HUES48 (cell line): Measurements from ENCODE around the gene IGFBP6.
"Not testable (repeated sequence)": the region's sequence is repeated elsewhere in the genome, so short reads cannot be mapped to it uniquely, and the experiment has no call there.

Experiments used
- H3K27ac ChIP-seq: one replicate; pipeline ENCODE4 v1.7.0; 2013; ENCODE audit warnings: low read depth, low read length, inconsistent platforms
- H3K27me3 ChIP-seq: 2 replicates; pipeline ENCODE4 v1.6.1; 2013; ENCODE audit warnings: mild to moderate bottlenecking, low read length; ENCODE audit not compliant: control insufficient read depth, insufficient read depth
- H3K36me3 ChIP-seq: 2 replicates; pipeline ENCODE4 v1.6.1; 2013; ENCODE audit warnings: low read length; ENCODE audit not compliant: control insufficient read depth, insufficient read depth
- H3K4me1 ChIP-seq: 2 replicates; pipeline ENCODE4 v1.6.1; 2013; ENCODE audit warnings: mild to moderate bottlenecking, low read length; ENCODE audit not compliant: control insufficient read depth, insufficient read depth
- H3K4me3 ChIP-seq: 2 replicates; pipeline ENCODE4 v1.5.1; 2013; ENCODE audit warnings: mild to moderate bottlenecking, low read depth, low read length
- H3K9ac ChIP-seq: 2 replicates; pipeline ENCODE4 v1.6.1; 2013; ENCODE audit warnings: mild to moderate bottlenecking, low read depth, low read length, moderate library complexity
- H3K9me3 ChIP-seq: 2 replicates; pipeline ENCODE4 v1.6.1; 2013; ENCODE audit warnings: low read length; ENCODE audit not compliant: control insufficient read depth, insufficient read depth

IGFBP6 gene

GRCh38 chr12:53101931-53102781, 4.7 kb downstream of the IGFBP6 start:
- no peaks in the 10 kb centered on the region for H3K36me3 ChIP-seq
- H3K4me1 ChIP-seq: peaks cover 18% of the 10 kb centered on the region
- peaks cover 21% of the 10 kb centered on the region for H3K27me3 ChIP-seq
- H3K9ac ChIP-seq: no peak overlapping the region
- H3K4me3 ChIP-seq: no peak overlapping the region
- no peak overlapping the region for H3K27ac ChIP-seq
- no peaks in the 10 kb centered on the region for H3K9me3 ChIP-seq

- Histone ChIP-seq H3K4me3 (no peak within 1 kb of the TSS), H3K9ac (no peak within 1 kb of the TSS), H3K4me1 (peaks cover 19% of the 10 kb centered on the region), H3K36me3 (no peaks in the 10 kb centered on the region), H3K27ac (peak within 1 kb of the TSS; percentile 17), H3K27me3 (peaks cover 13% of the 10 kb centered on the region), H3K9me3 (no peaks in the 10 kb centered on the region)
Measured at GRCh38 chr12:53102883-53103807, 5.7 kb downstream of the IGFBP6 start, which contains the start of gene SOAT2. SOAT2 (plus strand) TSS chr12:53103486; CDS start chr12:53103578, 92 bp downstream.

GRCh38 chr12:53103860-53104305, 6.4 kb downstream of the IGFBP6 start:
- Histone ChIP-seq H3K4me1 (peaks cover 11% of the 10 kb centered on the region), H3K27ac (peak overlapping the region; percentile 17), H3K4me3 (no peak overlapping the region), H3K9me3 (no peaks in the 10 kb centered on the region), H3K27me3 (peaks cover 5% of the 10 kb centered on the region), H3K36me3 (no peaks in the 10 kb centered on the region), H3K9ac (no peak overlapping the region)

GRCh38 chr12:53105256-53105655, 7.8 kb downstream of the IGFBP6 start:
- Histone ChIP-seq H3K27me3 (no peaks in the 10 kb centered on the region), H3K9ac (no peak overlapping the region), H3K27ac (no peak overlapping the region), H3K9me3 (peaks cover 2% of the 10 kb centered on the region; the same call in 1 of the 2 replicates), H3K36me3 (no peaks in the 10 kb centered on the region), H3K4me3 (no peak overlapping the region), H3K4me1 (peaks cover 6% of the 10 kb centered on the region; the same call in 1 of the 2 replicates)

GRCh38 chr12:53105712-53106439, 8.4 kb downstream of the IGFBP6 start:
- peaks cover 6% of the 10 kb centered on the region; the same call in 1 of the 2 replicates for H3K4me1 ChIP-seq
- H3K36me3 ChIP-seq: no peaks in the 10 kb centered on the region
- no peak overlapping the region for H3K9ac ChIP-seq
- peaks cover 6% of the 10 kb centered on the region; the same call in 1 of the 2 replicates for H3K9me3 ChIP-seq
- H3K27me3 ChIP-seq: no peaks in the 10 kb centered on the region
- H3K27ac ChIP-seq: no peak overlapping the region
- H3K4me3 ChIP-seq: no peak overlapping the region

- no peak overlapping the region for H3K9ac ChIP-seq
- H3K4me3 ChIP-seq: no peak overlapping the region
- peaks cover 6% of the 10 kb centered on the region; the same call in 1 of the 2 replicates for H3K9me3 ChIP-seq
- H3K36me3 ChIP-seq: no peaks in the 10 kb centered on the region
- no peak overlapping the region for H3K27ac ChIP-seq
- peaks cover 6% of the 10 kb centered on the region; the same call in 1 of the 2 replicates for H3K4me1 ChIP-seq
- H3K27me3 ChIP-seq: no peaks in the 10 kb centered on the region
Measured at GRCh38 chr12:53107122-53107521, 9.7 kb downstream of the IGFBP6 start.

- not testable (repeated sequence) for H3K9me3 ChIP-seq, H3K27me3 ChIP-seq, H3K36me3 ChIP-seq, H3K4me1 ChIP-seq, H3K27ac ChIP-seq, H3K4me3 ChIP-seq, H3K9ac ChIP-seq
Measured at GRCh38 chr12:53112431-53112830, 15.0 kb downstream of the IGFBP6 start.

- no peak overlapping the region for H3K4me3 ChIP-seq
- no peaks in the 10 kb centered on the region for H3K36me3 ChIP-seq
- no peaks in the 10 kb centered on the region for H3K27me3 ChIP-seq
- no peaks in the 10 kb centered on the region for H3K4me1 ChIP-seq
- H3K27ac ChIP-seq: no peak overlapping the region
- peaks cover 6% of the 10 kb centered on the region; the same call in 1 of the 2 replicates for H3K9me3 ChIP-seq
- H3K9ac ChIP-seq: no peak overlapping the region
Measured at GRCh38 chr12:53113136-53113705, 15.8 kb downstream of the IGFBP6 start.

GRCh38 chr12:53113951-53114350, 16.5 kb downstream of the IGFBP6 start:
- Histone ChIP-seq H3K4me3 (no peak overlapping the region), H3K27ac (no peak overlapping the region)

More at GRCh38 chr12:53113951-53114350, 16.5 kb downstream of the IGFBP6 start:
- Histone ChIP-seq H3K27me3 (no peaks in the 10 kb centered on the region), H3K9me3 (peaks cover 6% of the 10 kb centered on the region; the same call in 1 of the 2 replicates), H3K36me3 (no peaks in the 10 kb centered on the region), H3K4me1 (no peaks in the 10 kb centered on the region), H3K9ac (no peak overlapping the region)
